T-helper 17 cell (primary cell): ENCODE measurements around the gene IMMT. TPM values are rescaled to one million over a fixed set of nuclear protein-coding genes. Genes with fewer than 3 reads are reported as not detected.

Experiments
- ATAC-seq: fragments of 150-1000 bp; cut with Tn5 transposase; 2 replicates; pipeline ENCODE4 v1.10.0; 2021; ENCODE audit warnings: mild to moderate bottlenecking, moderate library complexity
- DNase-seq, 3 donors: peaks; one replicate each; pipeline versions ENCODE4 v3.0.0 to v3.0.0-alpha.2; 2020 to 2021
- H3K9me3 ChIP-seq: one replicate; pipeline ENCODE4 v1.7.0; 2013; ENCODE audit warnings: low read length, mild to moderate bottlenecking; ENCODE audit not compliant: control insufficient read depth, poor library complexity, severe bottlenecking
- H3K27ac Mint-ChIP-seq: one replicate; pipeline ENCODE4 v1.8.0; 2022; ENCODE audit warnings: mild to moderate bottlenecking, moderate library complexity, mixed read lengths
- H3K27me3 Mint-ChIP-seq: one replicate; pipeline ENCODE4 v1.8.0; 2022; ENCODE audit warnings: mixed read lengths
- H3K36me3 Mint-ChIP-seq: one replicate; pipeline ENCODE4 v1.8.0; 2022; ENCODE audit warnings: low read depth, mixed read lengths
- H3K4me1 Mint-ChIP-seq: one replicate; pipeline ENCODE4 v1.8.0; 2022; ENCODE audit warnings: mild to moderate bottlenecking, mixed read lengths
- H3K4me3 Mint-ChIP-seq: one replicate; pipeline ENCODE4 v1.8.0; 2022; ENCODE audit warnings: mild to moderate bottlenecking, moderate library complexity, mixed read lengths
- total RNA-seq, 4 donors: library from RNA in 2 of 4; stranded (reverse) in 2 of 4; gene quantifications; one replicate each; pipeline ENCODE4 v1.2.3 and lab custom pipeline; 2022 to 2026

The IMMT gene
- total RNA-seq, 2 donors from 2014 or later: 57.8 to 61.3 TPM

DNA sequence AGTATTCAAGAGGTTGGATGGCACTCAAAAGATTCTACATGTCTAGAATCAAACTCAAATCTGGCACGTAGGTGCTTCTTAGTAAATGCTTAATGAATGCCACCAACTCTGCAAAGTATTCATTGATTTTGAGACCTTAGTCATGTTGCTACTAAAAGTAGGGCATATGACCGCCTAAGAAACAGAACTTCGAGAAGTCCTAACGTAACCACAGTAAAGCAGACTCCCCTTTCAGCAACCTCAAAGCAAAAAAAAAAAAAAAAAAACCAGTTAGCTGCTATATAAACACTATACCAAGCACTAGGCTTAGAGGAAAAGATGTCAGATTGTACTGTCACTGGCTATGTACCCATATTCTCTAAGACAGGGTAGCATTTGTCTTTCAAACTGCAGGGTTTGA lies 55.3 kb downstream of the IMMT start:
- no peaks in the 10 kb centered on the region for H3K9me3 ChIP-seq
- H3K4me1 Mint-ChIP-seq: peaks cover 16% of the 10 kb centered on the region
- no peaks in the 10 kb centered on the region for H3K27me3 Mint-ChIP-seq
- peak overlapping the region; percentile 84 for H3K27ac Mint-ChIP-seq
- H3K36me3 Mint-ChIP-seq: peaks cover 7% of the 10 kb centered on the region
- ATAC-seq (peak; percentile 93), DNase-seq (no peak)
- peak overlapping the region; percentile 21 for H3K4me3 Mint-ChIP-seq

DNA sequence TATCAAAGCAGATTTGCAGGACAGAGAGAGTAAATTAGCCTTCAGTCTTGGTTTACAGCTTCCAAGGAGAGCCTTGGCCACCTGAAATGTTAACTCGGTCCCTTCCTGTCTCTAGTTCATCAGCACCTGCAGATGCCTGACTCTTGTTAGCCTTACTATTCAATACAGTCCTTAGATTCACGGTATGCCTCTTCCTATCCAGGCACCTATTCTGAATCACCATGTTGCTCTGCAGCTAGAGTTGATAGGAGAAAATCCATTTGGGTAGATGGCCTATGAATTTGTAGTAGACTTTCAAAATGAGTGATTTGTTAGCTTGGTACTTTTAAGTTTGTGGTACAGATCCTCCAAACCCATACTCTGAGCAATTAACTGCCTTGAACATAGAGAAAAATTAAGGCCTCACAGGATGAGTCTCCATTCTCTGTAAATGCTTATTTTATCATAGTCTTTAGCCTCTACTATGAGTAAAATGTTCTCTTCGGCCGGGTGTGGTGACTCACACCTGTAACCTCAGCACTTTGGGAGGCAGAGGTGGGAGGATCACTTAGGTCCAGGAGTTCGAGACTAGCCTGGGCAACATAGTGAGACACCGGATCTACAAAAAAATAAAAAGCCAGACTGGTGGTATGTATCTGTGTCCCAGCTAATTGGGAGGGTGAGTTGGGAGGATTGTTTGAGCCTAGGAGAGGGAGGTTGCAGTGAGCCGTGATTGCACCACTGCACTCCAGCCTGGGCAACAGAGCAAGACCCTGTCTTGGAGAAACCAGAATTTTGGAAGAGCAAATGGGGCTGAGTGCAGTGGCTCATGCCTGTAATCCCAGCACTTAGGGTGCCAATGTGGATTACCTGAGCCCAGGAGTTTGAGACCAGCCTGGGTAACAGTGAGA lies 56.3 kb downstream of the IMMT start:
- Mint-ChIP-seq H3K27me3 (no peaks in the 10 kb centered on the region), H3K4me1 (peaks cover 16% of the 10 kb centered on the region), H3K4me3 (no peak overlapping the region), H3K36me3 (peaks cover 7% of the 10 kb centered on the region), H3K27ac (peak overlapping the region; percentile 84)
- ATAC-seq (no peak), DNase-seq (no peak)
- H3K9me3 ChIP-seq: no peaks in the 10 kb centered on the region

DNA sequence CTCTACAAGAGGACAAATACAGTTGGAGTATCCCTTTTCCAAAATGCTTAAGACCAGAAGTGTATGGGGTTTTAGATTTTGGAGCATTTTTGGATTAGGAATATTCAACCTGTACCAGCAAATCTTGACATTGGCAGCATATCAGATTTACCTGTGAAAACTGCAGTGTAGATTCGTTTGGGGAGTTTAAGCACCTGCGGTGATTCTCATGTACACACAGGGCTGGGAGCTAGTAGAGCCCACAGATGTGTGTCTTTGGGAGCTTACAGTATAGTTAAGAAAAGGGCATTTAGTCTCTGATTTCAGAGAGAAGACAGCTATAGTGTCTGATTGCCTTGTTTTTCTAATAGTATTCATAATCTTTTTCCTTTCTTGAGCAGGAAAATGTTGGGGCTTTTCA lies 59.1 kb downstream of the IMMT start:
- H3K4me3 Mint-ChIP-seq: no peak overlapping the region
- DNase-seq (no peak), ATAC-seq (no peak)
- peaks cover 16% of the 10 kb centered on the region for H3K4me1 Mint-ChIP-seq
- H3K27me3 Mint-ChIP-seq: no peaks in the 10 kb centered on the region
- peaks cover 7% of the 10 kb centered on the region for H3K36me3 Mint-ChIP-seq
- H3K27ac Mint-ChIP-seq: no peak overlapping the region
- H3K9me3 ChIP-seq: no peaks in the 10 kb centered on the region

DNA sequence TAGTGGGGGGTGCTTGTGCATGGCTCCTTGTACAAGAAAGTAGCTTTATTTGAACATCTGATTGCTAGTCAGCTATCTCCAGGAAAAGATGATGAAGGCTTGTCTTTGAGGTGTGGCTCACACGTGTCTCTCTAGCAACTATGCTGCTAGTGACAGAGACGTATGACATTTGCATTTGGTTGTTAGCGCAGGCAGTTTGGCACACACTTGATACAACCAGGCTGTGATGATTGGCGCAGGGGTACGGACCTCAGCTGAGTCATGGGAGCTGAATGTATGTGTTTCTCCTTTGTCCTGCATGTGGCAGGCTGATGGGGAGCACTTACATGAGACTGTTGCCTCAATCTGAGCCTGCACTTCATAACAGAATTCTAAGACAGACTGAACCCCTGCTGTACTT lies 59.6 kb downstream of the IMMT start:
- ATAC-seq: no peak
- H3K36me3 Mint-ChIP-seq: peaks cover 7% of the 10 kb centered on the region
- H3K9me3 ChIP-seq: no peaks in the 10 kb centered on the region
- H3K4me1 Mint-ChIP-seq: peaks cover 16% of the 10 kb centered on the region
- no peak overlapping the region for H3K4me3 Mint-ChIP-seq
- H3K27ac Mint-ChIP-seq: no peak overlapping the region
- DNase-seq: no peak
- H3K27me3 Mint-ChIP-seq: no peaks in the 10 kb centered on the region

DNA sequence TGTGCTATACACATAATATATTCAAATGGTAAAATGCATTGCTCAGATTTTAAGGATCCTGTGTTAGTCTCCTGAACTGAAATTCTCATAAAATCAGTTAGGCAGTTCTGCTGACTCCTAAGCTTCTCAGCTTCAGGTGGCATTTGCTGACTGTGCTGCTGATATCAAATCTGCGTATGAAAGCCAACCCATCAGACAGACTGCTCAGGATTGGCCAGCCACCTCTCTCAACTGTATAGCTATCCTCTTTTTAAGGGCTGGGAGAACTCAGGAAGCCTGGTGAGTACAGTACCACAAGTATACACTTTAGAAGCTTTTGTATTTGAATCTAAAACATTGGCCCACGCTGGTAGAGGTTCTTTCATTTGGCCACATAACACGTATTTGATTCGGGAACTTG lies 60.6 kb downstream of the IMMT start:
- DNase-seq: no peak
- peaks cover 10% of the 10 kb centered on the region for H3K4me1 Mint-ChIP-seq
- H3K27me3 Mint-ChIP-seq: no peaks in the 10 kb centered on the region
- no peak overlapping the region for H3K27ac Mint-ChIP-seq
- H3K36me3 Mint-ChIP-seq: peaks cover 7% of the 10 kb centered on the region
- no peak for ATAC-seq
- no peaks in the 10 kb centered on the region for H3K9me3 ChIP-seq
- no peak overlapping the region for H3K4me3 Mint-ChIP-seq

DNA sequence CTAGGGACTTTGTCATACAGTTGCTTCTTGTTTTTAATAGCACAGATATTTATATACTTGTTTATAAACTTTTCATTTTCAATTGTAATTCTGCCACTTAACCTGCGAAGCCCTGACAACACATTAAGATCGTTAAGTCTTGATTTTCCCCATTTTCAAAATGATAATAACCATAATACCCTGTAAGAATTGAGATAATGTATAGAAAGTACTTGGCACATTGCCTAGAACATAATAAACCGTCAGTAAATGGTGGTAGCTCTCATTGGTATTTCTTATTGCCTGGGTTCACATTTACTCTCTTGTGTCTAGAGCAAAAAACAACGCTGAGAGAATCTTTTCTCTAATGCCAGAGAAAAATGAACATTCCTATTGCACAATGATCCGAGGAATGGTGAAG lies 70.6 kb downstream of the IMMT start:
- no peaks in the 10 kb centered on the region for H3K9me3 ChIP-seq
- Mint-ChIP-seq H3K4me1 (no peaks in the 10 kb centered on the region), H3K27me3 (no peaks in the 10 kb centered on the region), H3K27ac (no peak overlapping the region), H3K36me3 (peaks cover 10% of the 10 kb centered on the region), H3K4me3 (no peak overlapping the region)
- ATAC-seq (no peak), DNase-seq (no peak)

DNA sequence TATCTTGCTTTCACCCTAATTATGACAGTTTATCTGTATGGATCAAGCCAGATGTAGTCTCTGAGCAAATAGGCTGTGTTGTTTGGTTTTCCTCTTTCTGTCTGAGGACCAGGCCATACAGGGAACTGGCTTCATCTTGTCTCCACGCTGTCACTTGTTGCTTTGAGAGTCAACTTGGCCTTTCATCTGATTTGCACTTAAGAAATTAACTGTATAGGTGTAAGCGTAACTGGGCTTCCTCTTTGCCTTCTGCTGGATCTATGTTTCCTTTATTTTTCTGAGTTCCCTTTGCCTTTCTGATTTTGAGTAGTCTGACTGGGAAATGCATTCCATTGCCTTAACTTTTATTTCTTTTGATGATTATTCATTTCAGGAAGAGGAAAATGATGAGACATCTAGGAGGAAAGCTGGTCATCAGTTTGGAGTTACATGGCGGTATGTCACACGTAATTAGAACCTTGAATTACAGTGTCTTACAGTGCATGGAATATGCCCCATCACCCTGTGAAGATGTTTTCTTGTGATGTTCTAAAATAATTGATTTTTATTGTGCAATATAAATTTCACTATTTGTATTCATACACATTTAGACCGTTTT lies 71.8 kb downstream of the IMMT start:
- no peaks in the 10 kb centered on the region for H3K9me3 ChIP-seq
- H3K36me3 Mint-ChIP-seq: peaks cover 10% of the 10 kb centered on the region
- H3K27ac Mint-ChIP-seq: no peak overlapping the region
- H3K4me1 Mint-ChIP-seq: no peaks in the 10 kb centered on the region
- H3K27me3 Mint-ChIP-seq: no peaks in the 10 kb centered on the region
- no peak overlapping the region for H3K4me3 Mint-ChIP-seq
- no peak for ATAC-seq
- no peak for DNase-seq

DNA sequence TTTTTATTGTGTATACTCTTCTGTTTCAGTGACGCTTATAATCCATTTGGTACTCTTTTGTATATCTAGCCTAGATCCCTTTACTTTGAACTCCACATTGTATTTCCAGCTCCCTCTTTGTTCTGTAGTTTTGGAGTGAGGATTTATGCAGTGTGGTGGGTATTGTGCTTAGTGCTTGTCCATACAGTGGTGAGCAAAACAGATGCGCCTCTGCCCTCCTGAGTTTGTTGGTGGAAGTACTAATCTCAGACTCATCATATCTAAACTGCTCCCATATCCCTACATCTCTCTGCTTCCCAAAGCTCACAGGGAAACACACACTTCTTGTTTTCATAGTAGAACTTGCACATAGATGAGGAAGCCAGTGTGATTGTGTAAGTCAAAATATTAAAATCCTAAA lies 77.1 kb downstream of the IMMT start:
- Mint-ChIP-seq H3K36me3 (peaks cover 12% of the 10 kb centered on the region), H3K4me3 (no peak overlapping the region), H3K4me1 (peaks cover 9% of the 10 kb centered on the region), H3K27ac (peak overlapping the region; percentile 49), H3K27me3 (no peaks in the 10 kb centered on the region)
- no peak for DNase-seq
- H3K9me3 ChIP-seq: no peaks in the 10 kb centered on the region
- no peak for ATAC-seq

DNA sequence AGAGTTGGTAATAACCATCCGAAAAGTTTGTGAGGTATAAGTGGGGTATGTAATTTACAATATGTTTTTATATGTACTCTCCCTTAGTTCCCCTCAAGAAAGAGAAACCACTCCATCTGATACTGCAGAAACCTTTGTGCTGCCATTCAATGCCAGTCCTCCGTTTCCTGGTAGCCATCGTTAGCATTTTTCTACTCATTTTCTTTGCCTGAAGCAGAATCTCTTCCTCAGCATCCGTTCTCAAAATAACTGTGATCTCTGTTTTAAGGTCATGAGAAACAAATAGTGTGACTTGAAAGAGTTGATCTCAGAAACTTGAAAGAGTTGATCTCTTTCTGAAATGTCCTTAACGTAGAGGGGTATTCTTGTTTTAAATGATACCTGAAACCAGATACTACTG lies 88.2 kb downstream of the IMMT start:
- Mint-ChIP-seq H3K27ac (peak overlapping the region; percentile 100), H3K36me3 (peaks cover 11% of the 10 kb centered on the region), H3K4me1 (peaks cover 44% of the 10 kb centered on the region), H3K4me3 (peak overlapping the region; percentile 98), H3K27me3 (no peaks in the 10 kb centered on the region)
- no peak for ATAC-seq
- no peak for DNase-seq
- no peaks in the 10 kb centered on the region for H3K9me3 ChIP-seq

DNA sequence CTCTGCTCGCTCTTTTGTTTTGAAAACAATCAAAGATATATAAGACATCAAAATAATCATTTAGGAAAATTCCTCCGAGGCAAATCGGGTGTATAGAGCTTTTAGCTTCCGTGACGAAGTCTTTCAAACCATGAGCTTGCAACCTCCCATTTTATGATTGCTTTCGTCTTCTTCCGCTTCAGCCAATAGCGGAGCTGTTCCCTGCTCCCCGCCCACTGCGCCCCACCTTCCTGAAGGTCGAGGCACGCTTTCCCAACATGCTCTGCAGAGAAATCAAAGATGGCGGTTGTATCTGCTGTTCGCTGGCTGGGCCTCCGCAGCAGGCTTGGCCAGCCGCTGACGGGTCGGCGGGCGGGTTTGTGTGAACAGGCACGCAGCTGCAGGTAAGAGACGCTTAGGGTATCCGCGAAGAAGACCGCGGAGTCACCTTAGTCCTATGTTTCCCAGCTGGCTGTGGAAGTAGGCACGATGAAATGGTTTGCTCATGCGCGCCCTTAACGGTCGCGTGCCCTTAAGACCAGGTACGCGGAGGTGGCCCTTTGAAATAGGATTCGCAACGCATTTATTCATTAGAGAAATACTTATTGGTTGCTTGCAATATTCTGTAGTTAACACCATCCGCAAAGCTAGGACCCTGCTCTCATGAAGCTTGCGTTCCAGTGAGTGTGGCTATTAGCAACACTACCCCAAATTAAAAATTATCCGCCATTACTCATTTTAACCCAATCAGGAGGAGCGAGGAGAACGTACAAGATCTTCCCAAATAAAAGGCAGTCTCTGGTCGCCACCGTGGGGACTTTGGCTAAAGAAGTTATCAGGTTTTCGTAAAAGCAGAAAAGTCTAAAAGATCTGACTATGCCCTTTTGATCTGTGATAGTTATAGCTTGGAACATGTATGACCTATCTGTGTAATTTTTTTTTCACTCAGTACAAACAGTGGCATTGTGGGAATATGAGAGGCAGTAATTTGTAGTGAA lies 89.0 kb downstream of the IMMT start, which contains the start of gene PTCD3:
Gene PTCD3 (plus strand): TSS at position 267 of the 977 bp plus-strand sequence. CDS start 13 bp downstream, at position 280.
- H3K4me3 Mint-ChIP-seq: peak within 1 kb of the TSS; percentile 98

DNA sequence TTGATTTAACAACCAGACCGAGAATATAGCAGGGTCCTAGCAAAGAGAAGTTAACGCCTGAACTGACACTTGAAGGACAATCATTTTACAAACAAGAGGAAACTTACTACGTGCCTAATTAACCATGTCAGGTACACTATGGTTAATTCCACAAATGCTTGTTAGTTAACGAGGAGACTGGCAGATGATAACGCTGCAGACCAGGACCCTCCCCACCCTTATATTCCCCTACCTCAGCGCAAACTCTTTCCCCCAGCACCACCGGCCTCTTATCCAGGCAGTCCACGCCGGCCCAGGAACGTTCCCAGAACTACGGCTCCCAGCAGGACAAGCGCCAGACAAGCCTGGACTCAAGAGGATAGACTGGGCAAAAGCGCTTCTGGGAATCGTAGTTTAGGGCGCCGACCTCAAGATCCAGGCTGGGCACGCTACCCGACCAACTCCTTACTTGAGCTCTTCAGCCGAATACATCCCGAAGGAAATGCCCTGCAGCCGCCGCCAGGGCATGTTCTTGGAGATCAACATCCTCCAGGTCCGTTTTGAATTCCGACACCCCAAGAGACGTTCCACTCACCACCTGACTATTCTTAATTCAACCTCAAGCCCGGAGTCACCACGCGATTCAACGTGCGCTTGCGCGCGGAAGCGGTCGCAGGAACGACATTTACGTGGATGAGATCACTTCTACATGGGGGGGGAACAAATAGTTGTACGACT lies 89.9 kb downstream of the IMMT start, which contains the start of gene POLR1A:
Gene POLR1A (minus strand): TSS at position 635 of the 717 bp plus-strand sequence. CDS start 110 bp downstream, at position 525.
- no peaks in the 10 kb centered on the region for H3K9me3 ChIP-seq
- ATAC-seq (peak; percentile 82), DNase-seq (peak; percentile 66 to 73 (median 70))
- Mint-ChIP-seq H3K27ac (peak within 1 kb of the TSS; percentile 100), H3K36me3 (peaks cover 9% of the 10 kb centered on the region), H3K4me1 (peaks cover 45% of the 10 kb centered on the region), H3K4me3 (peak within 1 kb of the TSS; percentile 98), H3K27me3 (no peaks in the 10 kb centered on the region)

More for the DNA sequence above, 89.0 kb downstream of the IMMT start, which contains the start of gene PTCD3:
- Mint-ChIP-seq H3K27me3 (no peaks in the 10 kb centered on the region), H3K36me3 (peaks cover 11% of the 10 kb centered on the region), H3K4me1 (peaks cover 47% of the 10 kb centered on the region), H3K27ac (peak within 1 kb of the TSS; percentile 100)
- no peaks in the 10 kb centered on the region for H3K9me3 ChIP-seq
- DNase-seq (peak; percentile 82 to 84 (median 82)), ATAC-seq (peak; percentile 92)

DNA sequence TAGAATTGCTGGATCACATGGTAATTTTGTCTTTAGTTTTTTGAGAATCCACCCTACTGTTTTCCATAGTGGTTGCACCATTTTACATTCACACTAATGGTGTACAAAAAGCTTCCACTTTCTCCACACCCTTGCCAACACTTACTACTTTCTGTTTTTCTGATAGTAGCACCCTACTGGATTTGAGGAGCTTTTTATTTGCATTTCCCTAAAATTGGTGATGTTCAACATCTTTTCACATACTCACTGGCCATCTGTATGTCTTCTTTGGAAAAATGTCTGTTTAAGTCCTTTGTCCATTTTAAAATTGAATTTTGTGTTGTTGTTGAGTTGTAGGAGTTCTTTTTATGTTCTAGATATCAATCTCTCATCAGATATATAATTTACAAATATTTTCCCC lies 93.1 kb downstream of the IMMT start:
- H3K36me3 Mint-ChIP-seq: peaks cover 7% of the 10 kb centered on the region
- ATAC-seq: no peak
- no peaks in the 10 kb centered on the region for H3K27me3 Mint-ChIP-seq
- H3K4me1 Mint-ChIP-seq: peaks cover 43% of the 10 kb centered on the region
- H3K9me3 ChIP-seq: no peaks in the 10 kb centered on the region
- H3K4me3 Mint-ChIP-seq: no peak overlapping the region
- DNase-seq: no peak
- peak overlapping the region; percentile 16 for H3K27ac Mint-ChIP-seq
